ENCODE measurements around the gene FCRL6.

The FCRL6 gene

DNA sequence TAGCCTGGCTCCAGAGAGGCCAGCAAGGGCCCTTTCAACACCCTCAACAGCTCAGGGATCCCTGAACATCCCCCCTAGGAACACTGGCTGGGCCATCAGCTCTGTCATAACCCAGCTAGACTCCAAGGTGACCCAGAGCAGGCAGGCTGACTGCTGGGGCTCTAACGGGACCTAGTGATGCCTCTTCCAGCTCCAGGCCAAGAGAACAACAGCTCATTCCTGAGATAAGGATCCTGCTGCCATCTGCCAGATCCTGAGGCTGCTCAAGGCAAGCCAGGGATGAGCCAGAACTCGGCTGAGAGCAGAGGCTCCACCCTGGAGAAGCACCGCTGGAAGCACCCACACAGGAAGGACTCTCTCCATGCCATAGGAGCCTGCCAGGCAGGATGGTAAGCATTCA is 58.3 kb downstream of the FCRL6 start:
- FAIRE-seq, result no peak
- no peak for DNase-seq (ENCODE audit: insufficient read length, low spot score)

DNA sequence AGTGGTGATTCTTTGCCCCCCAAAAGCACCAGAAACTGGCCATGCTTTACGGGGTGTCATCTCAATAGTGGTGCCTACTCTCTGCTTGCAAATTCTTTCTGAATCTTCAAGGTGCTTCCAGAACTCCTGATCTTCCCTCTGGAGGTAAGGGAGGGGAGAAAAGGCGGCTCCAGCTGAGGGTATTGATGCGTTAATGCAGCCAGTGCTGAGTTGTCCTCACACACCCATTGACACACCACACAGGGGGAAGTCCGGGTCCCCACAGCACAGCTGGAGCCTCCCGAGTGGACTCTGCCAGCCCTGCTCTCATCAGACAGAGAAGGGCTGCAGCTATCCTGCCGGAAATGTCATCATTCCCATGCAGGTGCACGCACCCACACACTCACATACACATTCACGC is 59.1 kb downstream of the FCRL6 start:
- FAIRE-seq (no peak), DNase-seq (ENCODE audit: insufficient read length, low spot score) (no peak)

DNA sequence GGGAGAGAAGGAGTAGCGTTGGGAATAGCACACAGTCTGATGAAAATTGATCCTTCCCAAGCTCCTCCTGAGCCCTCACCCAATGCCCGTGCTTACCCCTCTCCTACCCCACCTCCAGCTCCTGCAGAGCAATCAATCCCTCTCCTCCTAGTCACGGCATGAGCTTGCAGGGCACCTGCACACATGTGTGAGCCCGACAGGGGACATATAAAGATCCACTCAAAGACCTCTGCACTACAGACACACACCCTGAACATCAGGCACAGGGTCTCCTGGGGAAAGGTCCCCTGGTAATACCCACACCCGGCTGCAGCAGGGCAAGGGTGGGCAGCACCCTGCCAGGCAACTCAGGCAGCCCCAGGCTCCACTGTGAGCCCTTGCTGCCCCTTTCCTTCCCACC is 59.9 kb downstream of the FCRL6 start:
- DNase-seq (ENCODE audit: insufficient read length, low spot score) (no peak), FAIRE-seq (no peak)

DNA sequence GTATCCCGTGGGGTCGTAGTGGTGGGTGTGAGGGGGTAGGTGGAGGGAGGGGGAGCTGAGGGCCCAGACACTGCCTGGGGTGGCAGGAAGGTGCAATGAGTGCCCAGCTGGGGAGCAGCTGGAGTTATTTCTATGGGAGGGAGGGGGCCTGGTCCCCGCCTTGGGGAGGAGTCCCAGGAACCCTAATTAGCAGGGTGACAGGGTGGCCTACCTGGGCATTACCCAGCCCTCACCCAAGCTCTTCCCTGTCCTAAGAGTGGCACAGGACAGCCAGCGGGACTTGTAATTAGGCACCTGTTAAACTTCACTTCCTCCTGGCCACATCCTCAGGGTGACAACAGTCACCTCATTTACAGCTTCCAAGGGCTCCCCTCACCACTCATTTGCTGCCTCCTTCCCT is 60.4 kb downstream of the FCRL6 start, which contains the start of gene VSIG8:
Gene VSIG8 (minus strand): TSS at position 101 of the 400 bp plus-strand sequence. CDS start 136 bp downstream, outside the sequence.
- FAIRE-seq (no peak), DNase-seq (ENCODE audit: insufficient read length, low spot score) (no peak)

DNA sequence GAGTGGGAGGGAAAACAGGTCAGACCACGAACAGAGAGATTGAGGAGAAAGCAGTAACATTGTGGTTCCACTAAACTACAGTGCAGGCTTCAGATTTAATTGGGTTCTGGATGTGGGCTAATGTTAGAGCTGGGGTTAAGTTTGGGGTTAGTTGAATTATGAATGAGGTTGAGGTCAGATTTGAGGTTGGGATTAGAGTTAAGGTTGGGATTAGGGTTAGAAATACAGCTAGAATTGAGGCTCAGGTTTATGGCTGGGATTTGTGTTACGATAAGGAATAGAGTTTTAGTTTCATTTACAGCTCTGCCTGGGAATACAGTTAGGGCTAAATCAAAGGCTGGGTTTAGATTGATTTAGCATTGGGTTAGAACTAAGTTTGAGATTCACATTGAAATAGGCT is 62.1 kb downstream of the FCRL6 start:
- FAIRE-seq (no peak), DNase-seq (ENCODE audit: insufficient read length, low spot score) (no peak)

Measured in HTR-8/SVneo (cell line).